ENCODE results near the gene PTCRA. TPM values are rescaled to one million over a fixed set of nuclear protein-coding genes. Genes with fewer than 3 reads are reported as not detected.

The PTCRA gene
- total and polyA plus RNA-seq, 4 donors = 0.37 to 5.5 (median 4.0) TPM

GRCh38 chr6:42963855-42964605, 48.2 kb downstream of the PTCRA start:
- Histone ChIP-seq H3K27me3 (ENCODE audit: control insufficient read depth in 3 of 3, insufficient read depth in 3 of 3, low read length in 2 of 3) (peaks cover 0 to 4% (median 3%) of the 10 kb centered on the region in 3 donors), H3K27ac (ENCODE audit: low read depth in 1 of 2, low read length in 1 of 2) (no peak overlapping the region), H3K4me3 (no peak overlapping the region), H3K36me3 (ENCODE audit: control insufficient read depth in 4 of 4, insufficient read depth in 4 of 4, low read length in 4 of 4) (peaks cover 0 to 44% (median 15%) of the 10 kb centered on the region in 4 donors), H3K4me1 (ENCODE audit: control insufficient read depth in 5 of 5, insufficient read depth in 5 of 5, low read length in 5 of 5) (peaks cover 0 to 14% (median 2%) of the 10 kb centered on the region in 5 donors), H3K9ac (ENCODE audit: insufficient read depth in 1 of 2, low read length in 2 of 2) (no peak overlapping the region), H3K9me3 (ENCODE audit: control insufficient read depth in 4 of 4, insufficient read depth in 3 of 4, low read length in 3 of 4) (no peaks in the 10 kb centered on the region)
- DNase-seq = peak; percentile 25 to 32 (median 29)
- 91 to 94% methylated on average over 9 of the region's 9 CpGs for WGBS, 2 donors
- no peak for ATAC-seq (ENCODE audit: insufficient read depth, low FRiP score)
- no peak for TF ChIP-seq CTCF (IDR thresholded peaks at IDR 0.05; ENCODE audit: control extremely low read depth, extremely low read depth)

- Histone ChIP-seq H3K36me3 (ENCODE audit: control insufficient read depth in 4 of 4, insufficient read depth in 4 of 4, low read length in 4 of 4) (peaks cover 2 to 52% (median 20%) of the 10 kb centered on the region in 4 donors), H3K27me3 (ENCODE audit: control insufficient read depth in 3 of 3, insufficient read depth in 3 of 3, low read length in 2 of 3) (no peaks in the 10 kb centered on the region), H3K27ac (ENCODE audit: low read depth in 1 of 2, low read length in 1 of 2) (no peak overlapping the region), H3K4me3 (no peak overlapping the region), H3K9ac (ENCODE audit: insufficient read depth in 1 of 2, low read length in 2 of 2) (no peak overlapping the region), H3K4me1 (ENCODE audit: control insufficient read depth in 5 of 5, insufficient read depth in 5 of 5, low read length in 5 of 5) (no peaks in the 10 kb centered on the region), H3K9me3 (ENCODE audit: control insufficient read depth in 4 of 4, insufficient read depth in 3 of 4, low read length in 3 of 4) (no peaks in the 10 kb centered on the region)
- WGBS, 2 donors = 70 to 73% methylated on average over 7 of the region's 7 CpGs
- DNase-seq (no peak), ATAC-seq (ENCODE audit: insufficient read depth, low FRiP score) (no peak)
- no peak for TF ChIP-seq CTCF (IDR thresholded peaks at IDR 0.05; ENCODE audit: control extremely low read depth, extremely low read depth)
Observed at GRCh38 chr6:42966571-42966970, 50.7 kb downstream of the PTCRA start.

GRCh38 chr6:42967228-42967627, 51.4 kb downstream of the PTCRA start:
- Histone ChIP-seq H3K4me1 (ENCODE audit: control insufficient read depth in 5 of 5, insufficient read depth in 5 of 5, low read length in 5 of 5) (no peaks in the 10 kb centered on the region), H3K9me3 (ENCODE audit: control insufficient read depth in 4 of 4, insufficient read depth in 3 of 4, low read length in 3 of 4) (no peaks in the 10 kb centered on the region), H3K36me3 (ENCODE audit: control insufficient read depth in 4 of 4, insufficient read depth in 4 of 4, low read length in 4 of 4) (peaks cover 2 to 52% (median 16%) of the 10 kb centered on the region in 4 donors), H3K27me3 (ENCODE audit: control insufficient read depth in 3 of 3, insufficient read depth in 3 of 3, low read length in 2 of 3) (no peaks in the 10 kb centered on the region), H3K27ac (ENCODE audit: low read depth in 1 of 2, low read length in 1 of 2) (no peak overlapping the region), H3K4me3 (no peak overlapping the region), H3K9ac (ENCODE audit: insufficient read depth in 1 of 2, low read length in 2 of 2) (no peak overlapping the region)
- 96 to 99% methylated on average over 11 of the region's 11 CpGs for WGBS, 2 donors
- no peak for ATAC-seq (ENCODE audit: insufficient read depth, low FRiP score)
- no peak for TF ChIP-seq CTCF (IDR thresholded peaks at IDR 0.05; ENCODE audit: control extremely low read depth, extremely low read depth)
- no peak for DNase-seq
